Mammary epithelial cell (primary cell): ENCODE results near the gene ALOX5AP.

ENCODE experiments used
- EZH2 ChIP-seq: IDR thresholded peaks from 2 replicates; pipeline ENCODE4 v1.6.1; 2012; ENCODE audit warnings: low read length, inconsistent platforms, borderline replicate concordance
- TF ChIP-seq, protein P1 (sequence below), 2 donors: IDR thresholded peaks in 1 of 2; conservative IDR thresholded peaks in 1 of 2; 2 replicates each; pipeline ENCODE4 v1.5.1; 2011 to 2012; ENCODE audit warnings: inconsistent platforms in 2 of 2, low read length in 2 of 2, mild to moderate bottlenecking in 2 of 2, control low read depth in 1 of 2, low read depth in 1 of 2; ENCODE audit not compliant: insufficient read depth in 1 of 2; ENCODE audit errors: extremely low read depth in 1 of 2

- TF ChIP-seq, protein P1, sequence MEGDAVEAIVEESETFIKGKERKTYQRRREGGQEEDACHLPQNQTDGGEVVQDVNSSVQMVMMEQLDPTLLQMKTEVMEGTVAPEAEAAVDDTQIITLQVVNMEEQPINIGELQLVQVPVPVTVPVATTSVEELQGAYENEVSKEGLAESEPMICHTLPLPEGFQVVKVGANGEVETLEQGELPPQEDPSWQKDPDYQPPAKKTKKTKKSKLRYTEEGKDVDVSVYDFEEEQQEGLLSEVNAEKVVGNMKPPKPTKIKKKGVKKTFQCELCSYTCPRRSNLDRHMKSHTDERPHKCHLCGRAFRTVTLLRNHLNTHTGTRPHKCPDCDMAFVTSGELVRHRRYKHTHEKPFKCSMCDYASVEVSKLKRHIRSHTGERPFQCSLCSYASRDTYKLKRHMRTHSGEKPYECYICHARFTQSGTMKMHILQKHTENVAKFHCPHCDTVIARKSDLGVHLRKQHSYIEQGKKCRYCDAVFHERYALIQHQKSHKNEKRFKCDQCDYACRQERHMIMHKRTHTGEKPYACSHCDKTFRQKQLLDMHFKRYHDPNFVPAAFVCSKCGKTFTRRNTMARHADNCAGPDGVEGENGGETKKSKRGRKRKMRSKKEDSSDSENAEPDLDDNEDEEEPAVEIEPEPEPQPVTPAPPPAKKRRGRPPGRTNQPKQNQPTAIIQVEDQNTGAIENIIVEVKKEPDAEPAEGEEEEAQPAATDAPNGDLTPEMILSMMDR (conservative IDR thresholded peaks at IDR 0.05 in 1 of 2, IDR thresholded peaks at IDR 0.05 in 1 of 2; ENCODE audit: extremely low read depth in 1 of 2, insufficient read depth in 1 of 2, low read depth in 1 of 2, low read length in 2 of 2) = no peak
- no peak for TF ChIP-seq EZH2
These were observed 64.8 kb downstream of the ALOX5AP start for GRCh38 chr13:30800107-30800506.
